HCT116 (cell line): ENCODE results near the gene GCDH.

Experiments
- EGR1 ChIP-seq: IDR thresholded peaks from 2 replicates; pipeline ENCODE4 v1.6.1; 2012; ENCODE audit warnings: low read depth
- EZH2 ChIP-seq: fragments of 200-600 bp; sonication (generic); IDR thresholded peaks from 2 replicates; pipeline ENCODE4 v1.6.1; 2017; ENCODE audit warnings: antibody characterized with exemption, mixed run types
- JUND ChIP-seq: IDR thresholded peaks from 2 replicates; pipeline ENCODE4 v1.6.1; 2012
- POLR2A ChIP-seq: IDR thresholded peaks from 2 replicates; pipeline ENCODE4 v1.7.0; 2011; ENCODE audit warnings: borderline replicate concordance; ENCODE audit not compliant: insufficient read depth, insufficient read length; ENCODE audit errors: extremely low read depth
- POLR2AphosphoS5 ChIP-seq: IDR thresholded peaks from 2 replicates; pipeline ENCODE4 v1.6.1; 2011; ENCODE audit warnings: mild to moderate bottlenecking, low read depth, low read length, moderate library complexity
- RAD21 ChIP-seq: IDR thresholded peaks from 2 replicates; pipeline ENCODE4 v1.6.1; 2012; ENCODE audit warnings: low read depth, mild to moderate bottlenecking
- SP1 ChIP-seq: IDR thresholded peaks from 2 replicates; pipeline ENCODE4 v1.6.1; 2012; ENCODE audit warnings: low read depth
- TCF7L2 ChIP-seq: IDR thresholded peaks from 2 replicates; pipeline ENCODE4 v1.7.0; 2011; ENCODE audit warnings: borderline replicate concordance, inconsistent platforms; ENCODE audit not compliant: insufficient read depth, insufficient read length; ENCODE audit errors: extremely low read depth
- TF ChIP-seq, protein P1 (sequence below), 3 experiments: fragments of 200-600 bp in 1 of 3; sonication (generic) in 1 of 3; IDR thresholded peaks in 2 of 3; conservative IDR thresholded peaks in 1 of 3; 2 replicates each; pipeline ENCODE4 v1.5.1; 2012 to 2017; ENCODE audit warnings: low read depth in 2 of 3, low read length in 2 of 3, antibody characterized with exemption in 1 of 3, borderline replicate concordance in 1 of 3, control low read depth in 1 of 3, mild to moderate bottlenecking in 1 of 3, mixed read lengths in 1 of 3, mixed run types in 1 of 3, moderate library complexity in 1 of 3; ENCODE audit not compliant: insufficient read depth in 1 of 3
- TF ChIP-seq, protein P2 (sequence below): IDR thresholded peaks from 2 replicates; pipeline ENCODE4 v1.6.1; 2012
- TF ChIP-seq, protein P3 (sequence below): IDR thresholded peaks from 2 replicates; pipeline ENCODE4 v1.6.1; 2012

DNA sequence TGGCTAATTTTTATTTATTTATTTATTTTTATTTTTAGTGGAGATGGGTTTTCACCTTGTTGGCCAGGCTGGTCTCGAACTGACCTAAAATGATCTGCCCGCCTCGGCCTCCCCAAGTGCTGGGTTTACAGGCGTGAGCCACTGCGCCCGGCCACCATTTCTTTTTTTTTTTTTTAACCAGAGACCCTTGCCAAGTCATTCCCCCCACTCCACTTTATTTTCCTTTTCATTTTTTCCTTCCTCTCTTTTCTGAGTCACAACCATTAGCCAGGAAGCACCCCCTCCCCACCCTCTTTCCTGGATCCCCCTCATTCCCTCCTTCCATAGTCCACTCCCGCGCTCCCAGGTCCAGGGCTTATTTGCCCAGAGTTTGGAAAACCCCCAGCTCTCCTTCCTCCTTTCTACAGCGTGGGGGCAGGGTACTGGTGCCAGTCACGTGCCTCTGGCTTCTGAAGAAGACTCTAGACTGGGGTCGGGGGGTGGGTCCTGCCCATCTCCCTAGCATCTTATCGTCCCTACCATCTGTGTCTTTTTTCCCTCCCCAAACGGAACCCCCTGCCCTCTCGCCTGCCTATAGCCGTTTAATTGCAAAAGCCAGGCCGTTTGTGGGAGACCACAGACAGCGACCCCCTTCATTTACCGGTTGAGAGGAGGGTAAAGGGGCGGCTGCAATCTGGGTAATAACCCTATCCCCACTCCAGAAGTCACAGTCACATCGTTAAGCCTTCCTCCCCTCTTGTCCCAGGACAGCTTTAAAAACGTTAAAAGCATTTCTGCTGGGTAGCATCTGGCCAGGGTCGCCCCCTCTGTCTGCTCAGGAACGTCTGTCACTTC, 46.4 kb downstream of the GCDH start:
- TF ChIP-seq, protein P1, sequence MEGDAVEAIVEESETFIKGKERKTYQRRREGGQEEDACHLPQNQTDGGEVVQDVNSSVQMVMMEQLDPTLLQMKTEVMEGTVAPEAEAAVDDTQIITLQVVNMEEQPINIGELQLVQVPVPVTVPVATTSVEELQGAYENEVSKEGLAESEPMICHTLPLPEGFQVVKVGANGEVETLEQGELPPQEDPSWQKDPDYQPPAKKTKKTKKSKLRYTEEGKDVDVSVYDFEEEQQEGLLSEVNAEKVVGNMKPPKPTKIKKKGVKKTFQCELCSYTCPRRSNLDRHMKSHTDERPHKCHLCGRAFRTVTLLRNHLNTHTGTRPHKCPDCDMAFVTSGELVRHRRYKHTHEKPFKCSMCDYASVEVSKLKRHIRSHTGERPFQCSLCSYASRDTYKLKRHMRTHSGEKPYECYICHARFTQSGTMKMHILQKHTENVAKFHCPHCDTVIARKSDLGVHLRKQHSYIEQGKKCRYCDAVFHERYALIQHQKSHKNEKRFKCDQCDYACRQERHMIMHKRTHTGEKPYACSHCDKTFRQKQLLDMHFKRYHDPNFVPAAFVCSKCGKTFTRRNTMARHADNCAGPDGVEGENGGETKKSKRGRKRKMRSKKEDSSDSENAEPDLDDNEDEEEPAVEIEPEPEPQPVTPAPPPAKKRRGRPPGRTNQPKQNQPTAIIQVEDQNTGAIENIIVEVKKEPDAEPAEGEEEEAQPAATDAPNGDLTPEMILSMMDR (IDR thresholded peaks at IDR 0.05 in 2 of 3, conservative IDR thresholded peaks at IDR 0.05 in 1 of 3; ENCODE audit: borderline replicate concordance in 1 of 3, insufficient read depth in 1 of 3, low read depth in 2 of 3, low read length in 2 of 3) = no peak
- TF ChIP-seq TCF7L2 = no peak
- TF ChIP-seq POLR2A = no peak
- TF ChIP-seq EZH2 = no peak
- TF ChIP-seq, protein P2, sequence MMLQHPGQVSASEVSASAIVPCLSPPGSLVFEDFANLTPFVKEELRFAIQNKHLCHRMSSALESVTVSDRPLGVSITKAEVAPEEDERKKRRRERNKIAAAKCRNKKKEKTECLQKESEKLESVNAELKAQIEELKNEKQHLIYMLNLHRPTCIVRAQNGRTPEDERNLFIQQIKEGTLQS = no peak
- no peak for TF ChIP-seq RAD21
- no peak for TF ChIP-seq JUND
- TF ChIP-seq, protein P3, sequence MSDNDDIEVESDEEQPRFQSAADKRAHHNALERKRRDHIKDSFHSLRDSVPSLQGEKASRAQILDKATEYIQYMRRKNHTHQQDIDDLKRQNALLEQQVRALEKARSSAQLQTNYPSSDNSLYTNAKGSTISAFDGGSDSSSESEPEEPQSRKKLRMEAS = no peak; the same call in 1 of the 2 replicates
- TF ChIP-seq POLR2AphosphoS5 = no peak
- TF ChIP-seq EGR1 = no peak
- no peak for TF ChIP-seq SP1
